ENCODE results near the gene COA6. TPM values are rescaled to one million over a fixed set of nuclear protein-coding genes. Genes with fewer than 3 reads are reported as not detected.

The COA6 gene
- total RNA-seq, 1 experiment from 2014 or later: 47.9 TPM

DNA sequence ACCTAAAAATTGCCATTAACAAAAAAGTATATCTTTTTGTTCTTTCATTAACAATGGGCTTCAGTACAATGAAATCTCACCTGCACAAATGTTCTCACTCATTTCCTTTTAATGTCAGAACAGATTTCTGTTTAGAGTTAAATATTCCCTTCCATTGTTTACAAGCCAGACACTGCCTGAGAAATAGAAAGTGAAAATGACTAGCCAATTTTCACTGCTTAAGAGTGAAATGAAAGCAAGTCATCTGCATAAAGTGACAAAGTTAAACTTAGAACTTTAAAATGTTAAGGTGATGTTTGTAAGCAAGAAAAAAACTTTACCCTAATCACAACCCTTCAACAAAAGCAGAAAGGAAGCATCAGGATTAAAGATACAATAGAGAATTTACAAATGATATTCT lies 27.5 kb downstream of the COA6 start:
- no peak overlapping the region for H3K4me3 Mint-ChIP-seq
- no peak for DNase-seq (ENCODE audit: low spot score)
- ChIA-PET POLR2A (no interaction called here), CTCF (no interaction called here)
- no peak overlapping the region for H3K27ac Mint-ChIP-seq
- H3K36me3 Mint-ChIP-seq: peaks cover 8% of the 10 kb centered on the region
- H3K9me3 Mint-ChIP-seq: peaks cover 4% of the 10 kb centered on the region; the same call in 1 of the 2 replicates
- TF ChIP-seq, protein P1, sequence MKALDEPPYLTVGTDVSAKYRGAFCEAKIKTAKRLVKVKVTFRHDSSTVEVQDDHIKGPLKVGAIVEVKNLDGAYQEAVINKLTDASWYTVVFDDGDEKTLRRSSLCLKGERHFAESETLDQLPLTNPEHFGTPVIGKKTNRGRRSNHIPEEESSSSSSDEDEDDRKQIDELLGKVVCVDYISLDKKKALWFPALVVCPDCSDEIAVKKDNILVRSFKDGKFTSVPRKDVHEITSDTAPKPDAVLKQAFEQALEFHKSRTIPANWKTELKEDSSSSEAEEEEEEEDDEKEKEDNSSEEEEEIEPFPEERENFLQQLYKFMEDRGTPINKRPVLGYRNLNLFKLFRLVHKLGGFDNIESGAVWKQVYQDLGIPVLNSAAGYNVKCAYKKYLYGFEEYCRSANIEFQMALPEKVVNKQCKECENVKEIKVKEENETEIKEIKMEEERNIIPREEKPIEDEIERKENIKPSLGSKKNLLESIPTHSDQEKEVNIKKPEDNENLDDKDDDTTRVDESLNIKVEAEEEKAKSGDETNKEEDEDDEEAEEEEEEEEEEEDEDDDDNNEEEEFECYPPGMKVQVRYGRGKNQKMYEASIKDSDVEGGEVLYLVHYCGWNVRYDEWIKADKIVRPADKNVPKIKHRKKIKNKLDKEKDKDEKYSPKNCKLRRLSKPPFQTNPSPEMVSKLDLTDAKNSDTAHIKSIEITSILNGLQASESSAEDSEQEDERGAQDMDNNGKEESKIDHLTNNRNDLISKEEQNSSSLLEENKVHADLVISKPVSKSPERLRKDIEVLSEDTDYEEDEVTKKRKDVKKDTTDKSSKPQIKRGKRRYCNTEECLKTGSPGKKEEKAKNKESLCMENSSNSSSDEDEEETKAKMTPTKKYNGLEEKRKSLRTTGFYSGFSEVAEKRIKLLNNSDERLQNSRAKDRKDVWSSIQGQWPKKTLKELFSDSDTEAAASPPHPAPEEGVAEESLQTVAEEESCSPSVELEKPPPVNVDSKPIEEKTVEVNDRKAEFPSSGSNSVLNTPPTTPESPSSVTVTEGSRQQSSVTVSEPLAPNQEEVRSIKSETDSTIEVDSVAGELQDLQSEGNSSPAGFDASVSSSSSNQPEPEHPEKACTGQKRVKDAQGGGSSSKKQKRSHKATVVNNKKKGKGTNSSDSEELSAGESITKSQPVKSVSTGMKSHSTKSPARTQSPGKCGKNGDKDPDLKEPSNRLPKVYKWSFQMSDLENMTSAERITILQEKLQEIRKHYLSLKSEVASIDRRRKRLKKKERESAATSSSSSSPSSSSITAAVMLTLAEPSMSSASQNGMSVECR (CRISPR knock-in tag; IDR thresholded peaks at IDR 0.05; ENCODE audit: borderline replicate concordance): no peak
- TF ChIP-seq ZNF671 (CRISPR knock-in tag; IDR thresholded peaks at IDR 0.05) (no peak), NFATC4 (CRISPR knock-in tag; IDR thresholded peaks at IDR 0.05) (no peak), ZNF232 (CRISPR knock-in tag; IDR thresholded peaks at IDR 0.05) (no peak), NR2C2 (CRISPR knock-in tag; IDR thresholded peaks at IDR 0.05) (no peak), GRHL2 (CRISPR knock-in tag; IDR thresholded peaks at IDR 0.05; ENCODE audit: insufficient replicate concordance, severe bottlenecking) (no peak), GTF2I (CRISPR knock-in tag; conservative IDR thresholded peaks at IDR 0.05) (no peak), RELA (CRISPR knock-in tag; IDR thresholded peaks at IDR 0.05; ENCODE audit: borderline replicate concordance) (no peak), NFE2L1 (CRISPR knock-in tag; IDR thresholded peaks at IDR 0.05) (no peak), JAZF1 (CRISPR knock-in tag; IDR thresholded peaks at IDR 0.05) (no peak)
- TF ChIP-seq, protein P2, sequence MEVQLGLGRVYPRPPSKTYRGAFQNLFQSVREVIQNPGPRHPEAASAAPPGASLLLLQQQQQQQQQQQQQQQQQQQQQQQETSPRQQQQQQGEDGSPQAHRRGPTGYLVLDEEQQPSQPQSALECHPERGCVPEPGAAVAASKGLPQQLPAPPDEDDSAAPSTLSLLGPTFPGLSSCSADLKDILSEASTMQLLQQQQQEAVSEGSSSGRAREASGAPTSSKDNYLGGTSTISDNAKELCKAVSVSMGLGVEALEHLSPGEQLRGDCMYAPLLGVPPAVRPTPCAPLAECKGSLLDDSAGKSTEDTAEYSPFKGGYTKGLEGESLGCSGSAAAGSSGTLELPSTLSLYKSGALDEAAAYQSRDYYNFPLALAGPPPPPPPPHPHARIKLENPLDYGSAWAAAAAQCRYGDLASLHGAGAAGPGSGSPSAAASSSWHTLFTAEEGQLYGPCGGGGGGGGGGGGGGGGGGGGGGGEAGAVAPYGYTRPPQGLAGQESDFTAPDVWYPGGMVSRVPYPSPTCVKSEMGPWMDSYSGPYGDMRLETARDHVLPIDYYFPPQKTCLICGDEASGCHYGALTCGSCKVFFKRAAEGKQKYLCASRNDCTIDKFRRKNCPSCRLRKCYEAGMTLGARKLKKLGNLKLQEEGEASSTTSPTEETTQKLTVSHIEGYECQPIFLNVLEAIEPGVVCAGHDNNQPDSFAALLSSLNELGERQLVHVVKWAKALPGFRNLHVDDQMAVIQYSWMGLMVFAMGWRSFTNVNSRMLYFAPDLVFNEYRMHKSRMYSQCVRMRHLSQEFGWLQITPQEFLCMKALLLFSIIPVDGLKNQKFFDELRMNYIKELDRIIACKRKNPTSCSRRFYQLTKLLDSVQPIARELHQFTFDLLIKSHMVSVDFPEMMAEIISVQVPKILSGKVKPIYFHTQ (CRISPR knock-in tag; IDR thresholded peaks at IDR 0.05): no peak
- TF ChIP-seq, protein P3, sequence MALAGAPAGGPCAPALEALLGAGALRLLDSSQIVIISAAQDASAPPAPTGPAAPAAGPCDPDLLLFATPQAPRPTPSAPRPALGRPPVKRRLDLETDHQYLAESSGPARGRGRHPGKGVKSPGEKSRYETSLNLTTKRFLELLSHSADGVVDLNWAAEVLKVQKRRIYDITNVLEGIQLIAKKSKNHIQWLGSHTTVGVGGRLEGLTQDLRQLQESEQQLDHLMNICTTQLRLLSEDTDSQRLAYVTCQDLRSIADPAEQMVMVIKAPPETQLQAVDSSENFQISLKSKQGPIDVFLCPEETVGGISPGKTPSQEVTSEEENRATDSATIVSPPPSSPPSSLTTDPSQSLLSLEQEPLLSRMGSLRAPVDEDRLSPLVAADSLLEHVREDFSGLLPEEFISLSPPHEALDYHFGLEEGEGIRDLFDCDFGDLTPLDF (CRISPR knock-in tag; IDR thresholded peaks at IDR 0.05): no peak
- TF ChIP-seq, protein P4, sequence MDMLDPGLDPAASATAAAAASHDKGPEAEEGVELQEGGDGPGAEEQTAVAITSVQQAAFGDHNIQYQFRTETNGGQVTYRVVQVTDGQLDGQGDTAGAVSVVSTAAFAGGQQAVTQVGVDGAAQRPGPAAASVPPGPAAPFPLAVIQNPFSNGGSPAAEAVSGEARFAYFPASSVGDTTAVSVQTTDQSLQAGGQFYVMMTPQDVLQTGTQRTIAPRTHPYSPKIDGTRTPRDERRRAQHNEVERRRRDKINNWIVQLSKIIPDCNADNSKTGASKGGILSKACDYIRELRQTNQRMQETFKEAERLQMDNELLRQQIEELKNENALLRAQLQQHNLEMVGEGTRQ (CRISPR knock-in tag; IDR thresholded peaks at IDR 0.05): no peak
- TF ChIP-seq, protein P5, sequence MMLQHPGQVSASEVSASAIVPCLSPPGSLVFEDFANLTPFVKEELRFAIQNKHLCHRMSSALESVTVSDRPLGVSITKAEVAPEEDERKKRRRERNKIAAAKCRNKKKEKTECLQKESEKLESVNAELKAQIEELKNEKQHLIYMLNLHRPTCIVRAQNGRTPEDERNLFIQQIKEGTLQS (CRISPR knock-in tag; conservative IDR thresholded peaks at IDR 0.05): no peak
- no peaks in the 10 kb centered on the region for H3K4me1 Mint-ChIP-seq
- H3K27me3 Mint-ChIP-seq (ENCODE audit: low read depth): no peaks in the 10 kb centered on the region
- no peak for ATAC-seq

DNA sequence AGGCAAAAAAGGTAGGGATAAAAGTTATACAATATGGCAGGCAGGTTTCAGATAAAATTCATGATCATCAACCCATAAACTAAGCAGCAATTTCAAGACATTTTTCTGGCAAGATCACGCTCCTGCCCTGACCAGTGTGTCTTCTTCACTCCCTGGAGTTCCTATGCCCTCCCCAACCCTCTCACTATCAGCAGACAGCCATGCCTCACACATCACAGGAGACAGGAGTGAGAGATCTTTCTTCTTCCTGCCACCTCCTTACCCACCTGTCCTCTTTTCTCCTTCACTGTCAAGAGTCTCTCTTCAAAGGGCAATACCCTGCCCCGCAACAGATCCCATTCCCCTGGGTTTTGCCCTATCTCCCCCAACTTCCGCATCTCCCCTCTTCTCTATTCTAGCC lies 28.4 kb downstream of the COA6 start:
- Mint-ChIP-seq H3K4me1 (no peaks in the 10 kb centered on the region), H3K27me3 (ENCODE audit: low read depth) (no peaks in the 10 kb centered on the region), H3K36me3 (peaks cover 6% of the 10 kb centered on the region), H3K27ac (no peak overlapping the region), H3K9me3 (peaks cover 3% of the 10 kb centered on the region; the same call in 1 of the 2 replicates), H3K4me3 (no peak overlapping the region)
- ChIA-PET POLR2A (no interaction called here), CTCF (no interaction called here)
- TF ChIP-seq ZNF317 (CRISPR knock-in tag; IDR thresholded peaks at IDR 0.05; ENCODE audit: borderline replicate concordance, low read depth): no peak
- TF ChIP-seq, protein P6, sequence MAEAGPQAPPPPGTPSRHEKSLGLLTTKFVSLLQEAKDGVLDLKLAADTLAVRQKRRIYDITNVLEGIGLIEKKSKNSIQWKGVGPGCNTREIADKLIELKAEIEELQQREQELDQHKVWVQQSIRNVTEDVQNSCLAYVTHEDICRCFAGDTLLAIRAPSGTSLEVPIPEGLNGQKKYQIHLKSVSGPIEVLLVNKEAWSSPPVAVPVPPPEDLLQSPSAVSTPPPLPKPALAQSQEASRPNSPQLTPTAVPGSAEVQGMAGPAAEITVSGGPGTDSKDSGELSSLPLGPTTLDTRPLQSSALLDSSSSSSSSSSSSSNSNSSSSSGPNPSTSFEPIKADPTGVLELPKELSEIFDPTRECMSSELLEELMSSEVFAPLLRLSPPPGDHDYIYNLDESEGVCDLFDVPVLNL (CRISPR knock-in tag; IDR thresholded peaks at IDR 0.05; ENCODE audit: borderline replicate concordance, low read depth): no peak
- TF ChIP-seq, protein P7, sequence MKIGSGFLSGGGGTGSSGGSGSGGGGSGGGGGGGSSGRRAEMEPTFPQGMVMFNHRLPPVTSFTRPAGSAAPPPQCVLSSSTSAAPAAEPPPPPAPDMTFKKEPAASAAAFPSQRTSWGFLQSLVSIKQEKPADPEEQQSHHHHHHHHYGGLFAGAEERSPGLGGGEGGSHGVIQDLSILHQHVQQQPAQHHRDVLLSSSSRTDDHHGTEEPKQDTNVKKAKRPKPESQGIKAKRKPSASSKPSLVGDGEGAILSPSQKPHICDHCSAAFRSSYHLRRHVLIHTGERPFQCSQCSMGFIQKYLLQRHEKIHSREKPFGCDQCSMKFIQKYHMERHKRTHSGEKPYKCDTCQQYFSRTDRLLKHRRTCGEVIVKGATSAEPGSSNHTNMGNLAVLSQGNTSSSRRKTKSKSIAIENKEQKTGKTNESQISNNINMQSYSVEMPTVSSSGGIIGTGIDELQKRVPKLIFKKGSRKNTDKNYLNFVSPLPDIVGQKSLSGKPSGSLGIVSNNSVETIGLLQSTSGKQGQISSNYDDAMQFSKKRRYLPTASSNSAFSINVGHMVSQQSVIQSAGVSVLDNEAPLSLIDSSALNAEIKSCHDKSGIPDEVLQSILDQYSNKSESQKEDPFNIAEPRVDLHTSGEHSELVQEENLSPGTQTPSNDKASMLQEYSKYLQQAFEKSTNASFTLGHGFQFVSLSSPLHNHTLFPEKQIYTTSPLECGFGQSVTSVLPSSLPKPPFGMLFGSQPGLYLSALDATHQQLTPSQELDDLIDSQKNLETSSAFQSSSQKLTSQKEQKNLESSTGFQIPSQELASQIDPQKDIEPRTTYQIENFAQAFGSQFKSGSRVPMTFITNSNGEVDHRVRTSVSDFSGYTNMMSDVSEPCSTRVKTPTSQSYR (CRISPR knock-in tag; IDR thresholded peaks at IDR 0.05): no peak
- DNase-seq (ENCODE audit: low spot score) (no peak), ATAC-seq (no peak)

All from WTC11 (cell line).